ENCODE data around the gene ABCD3. TPM values are rescaled to one million over a fixed set of nuclear protein-coding genes. Genes with fewer than 3 reads are reported as not detected.

ABCD3 gene
- polyA plus RNA-seq, 1 donor from 2014 or later, result 46.4 TPM

GRCh38 chr1:94379615-94380014 lies 38.6 kb upstream of the ABCD3 start:
- TF ChIP-seq EP300 (conservative IDR thresholded peaks at IDR 0.05; ENCODE audit: poor library complexity, severe bottlenecking) (no peak), MXI1 (conservative IDR thresholded peaks at IDR 0.05; ENCODE audit: poor library complexity, severe bottlenecking) (no peak), TAF1 (IDR thresholded peaks at IDR 0.05; ENCODE audit: low read depth) (no peak), EZH2 (IDR thresholded peaks at IDR 0.05; ENCODE audit: borderline replicate concordance, insufficient read depth, low read length, poor library complexity, severe bottlenecking) (no peak), SMC3 (conservative IDR thresholded peaks at IDR 0.05; ENCODE audit: poor library complexity) (no peak), POLR2AphosphoS5 (IDR thresholded peaks at IDR 0.05) (no peak), REST (IDR thresholded peaks at IDR 0.05; ENCODE audit: borderline replicate concordance) (no peak), RAD21 (conservative IDR thresholded peaks at IDR 0.05) (no peak)
- TF ChIP-seq, protein P1, sequence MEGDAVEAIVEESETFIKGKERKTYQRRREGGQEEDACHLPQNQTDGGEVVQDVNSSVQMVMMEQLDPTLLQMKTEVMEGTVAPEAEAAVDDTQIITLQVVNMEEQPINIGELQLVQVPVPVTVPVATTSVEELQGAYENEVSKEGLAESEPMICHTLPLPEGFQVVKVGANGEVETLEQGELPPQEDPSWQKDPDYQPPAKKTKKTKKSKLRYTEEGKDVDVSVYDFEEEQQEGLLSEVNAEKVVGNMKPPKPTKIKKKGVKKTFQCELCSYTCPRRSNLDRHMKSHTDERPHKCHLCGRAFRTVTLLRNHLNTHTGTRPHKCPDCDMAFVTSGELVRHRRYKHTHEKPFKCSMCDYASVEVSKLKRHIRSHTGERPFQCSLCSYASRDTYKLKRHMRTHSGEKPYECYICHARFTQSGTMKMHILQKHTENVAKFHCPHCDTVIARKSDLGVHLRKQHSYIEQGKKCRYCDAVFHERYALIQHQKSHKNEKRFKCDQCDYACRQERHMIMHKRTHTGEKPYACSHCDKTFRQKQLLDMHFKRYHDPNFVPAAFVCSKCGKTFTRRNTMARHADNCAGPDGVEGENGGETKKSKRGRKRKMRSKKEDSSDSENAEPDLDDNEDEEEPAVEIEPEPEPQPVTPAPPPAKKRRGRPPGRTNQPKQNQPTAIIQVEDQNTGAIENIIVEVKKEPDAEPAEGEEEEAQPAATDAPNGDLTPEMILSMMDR (IDR thresholded peaks at IDR 0.05; ENCODE audit: poor library complexity, severe bottlenecking), result no peak
- no peaks in the 10 kb centered on the region for H4K20me1 ChIP-seq (ENCODE audit: insufficient read depth)

GRCh38 chr1:94382201-94382600 lies 36.0 kb upstream of the ABCD3 start:
- no peak overlapping the region for H3K4me3 ChIP-seq (ENCODE audit: low read length)
- no peaks in the 10 kb centered on the region for H3K79me2 ChIP-seq (replicated peaks; ENCODE audit: insufficient read depth, low read length)
- no peak overlapping the region for H3K4me2 ChIP-seq (ENCODE audit: low read length)
- H4K20me1 ChIP-seq (ENCODE audit: insufficient read depth), result no peaks in the 10 kb centered on the region
- H3K36me3 ChIP-seq (ENCODE audit: insufficient read depth, low read length), result no peaks in the 10 kb centered on the region
- H3K9me2 ChIP-seq (ENCODE audit: insufficient read depth, low read length), result no peaks in the 10 kb centered on the region
- no peak overlapping the region for H2AFZ ChIP-seq (ENCODE audit: low read depth, low read length)
- no peaks in the 10 kb centered on the region for H3F3A ChIP-seq (ENCODE audit: insufficient read depth, low read length, poor library complexity, severe bottlenecking)
- no peak overlapping the region for H3K9ac ChIP-seq (ENCODE audit: low read length)
- H3K9me3 ChIP-seq (ENCODE audit: low read length), result no peaks in the 10 kb centered on the region
- H3K27ac ChIP-seq (ENCODE audit: low read length), result no peak overlapping the region
- TF ChIP-seq EP300 (conservative IDR thresholded peaks at IDR 0.05; ENCODE audit: poor library complexity, severe bottlenecking), result no peak
- TF ChIP-seq, protein P1 (IDR thresholded peaks at IDR 0.05; ENCODE audit: poor library complexity, severe bottlenecking), result no peak
- TF ChIP-seq REST (IDR thresholded peaks at IDR 0.05; ENCODE audit: borderline replicate concordance), result no peak
- no peak for TF ChIP-seq TAF1 (IDR thresholded peaks at IDR 0.05; ENCODE audit: low read depth)
- no peak for TF ChIP-seq POLR2AphosphoS5 (IDR thresholded peaks at IDR 0.05)
- no peak for TF ChIP-seq RAD21 (conservative IDR thresholded peaks at IDR 0.05)
- TF ChIP-seq SMC3 (conservative IDR thresholded peaks at IDR 0.05; ENCODE audit: poor library complexity), result no peak
- no peak for TF ChIP-seq EZH2 (IDR thresholded peaks at IDR 0.05; ENCODE audit: borderline replicate concordance, insufficient read depth, low read length, poor library complexity, severe bottlenecking)
- TF ChIP-seq MXI1 (conservative IDR thresholded peaks at IDR 0.05; ENCODE audit: poor library complexity, severe bottlenecking), result no peak
- no peaks in the 10 kb centered on the region for H3K27me3 ChIP-seq (ENCODE audit: insufficient read depth, low read depth, low read length)

More at GRCh38 chr1:94379615-94380014, 38.6 kb upstream of the ABCD3 start:
- H3K27ac ChIP-seq (ENCODE audit: low read length), result no peak overlapping the region
- H3K4me3 ChIP-seq (ENCODE audit: low read length), result no peak overlapping the region
- H3K9ac ChIP-seq (ENCODE audit: low read length), result no peak overlapping the region
- no peaks in the 10 kb centered on the region for H3K36me3 ChIP-seq (ENCODE audit: insufficient read depth, low read length)
- H3K4me2 ChIP-seq (ENCODE audit: low read length), result no peak overlapping the region
- H2AFZ ChIP-seq (ENCODE audit: low read depth, low read length), result no peak overlapping the region
- no peaks in the 10 kb centered on the region for H3K79me2 ChIP-seq (replicated peaks; ENCODE audit: insufficient read depth, low read length)
- no peaks in the 10 kb centered on the region for H3K9me3 ChIP-seq (ENCODE audit: low read length)
- no peaks in the 10 kb centered on the region for H3K9me2 ChIP-seq (ENCODE audit: insufficient read depth, low read length)
- H3K27me3 ChIP-seq (ENCODE audit: insufficient read depth, low read depth, low read length), result no peaks in the 10 kb centered on the region
- no peaks in the 10 kb centered on the region for H3F3A ChIP-seq (ENCODE audit: insufficient read depth, low read length, poor library complexity, severe bottlenecking)
